HEK293 (cell line): ENCODE data around the gene LETM1.
A peak's percentile ranks its signal among the peaks of the same experiment; 100 is the strongest.

Experiments used
- CTCF ChIA-PET: fragments of 350-600 bp; formaldehyde crosslinking; extraction: SDS; loops from one replicate; lab custom pipeline; 2021; ENCODE audit warnings: antibody characterized with exemption; lab: Yijun Ruan, JAX
- POLR2A ChIA-PET: fragments of 300-600 bp; formaldehyde crosslinking; extraction: SDS; loops from one replicate; lab custom pipeline; 2020; ENCODE audit warnings: antibody characterized with exemption, inconsistent platforms; lab: Yijun Ruan, JAX
- H3K27ac ChIP-seq: fragments of 200-500 bp; sonication (Bioruptor generic); 2 replicates; pipeline ENCODE4 v1.5.1; 2014; ENCODE audit warnings: low read depth, low read length, control low read depth, inconsistent platforms; ENCODE audit errors: extremely low read depth
- H3K36me3 ChIP-seq, 2 experiments: fragments of 200-500 bp in 1 of 2; sonication (Bioruptor generic) in 1 of 2; 1 replicate in 1 of 2; 2 replicates in 1 of 2; pipeline ENCODE4 v1.5.1; 2014 to 2017; ENCODE audit warnings: inconsistent platforms in 2 of 2, low read length in 2 of 2; ENCODE audit not compliant: control insufficient read depth in 2 of 2, insufficient read depth in 1 of 2
- H3K4me1 ChIP-seq: fragments of 200-500 bp; sonication (Bioruptor generic); 2 replicates; pipeline ENCODE4 v1.5.1; 2014; ENCODE audit warnings: mild to moderate bottlenecking, low read length, inconsistent platforms; ENCODE audit not compliant: control insufficient read depth, insufficient read depth
- H3K4me3 ChIP-seq: 2 replicates; pipeline ENCODE4 v1.5.1; 2011; ENCODE audit warnings: low read depth, mild to moderate bottlenecking, control low read depth, low read length, moderate library complexity
- H3K9me3 ChIP-seq: fragments of 200-500 bp; sonication (Bioruptor generic); 2 replicates; pipeline ENCODE4 v1.5.1; 2014; ENCODE audit warnings: low read depth, low read length, inconsistent platforms; ENCODE audit not compliant: control insufficient read depth, insufficient read depth
- AEBP2 ChIP-seq: fragments of 450-650 bp; formaldehyde crosslinking; IDR thresholded peaks from 2 replicates; pipeline ENCODE4 v1.5.1; 2016; ENCODE audit warnings: missing biosample characterization, missing genetic modification characterization, borderline replicate concordance
- BCL11B ChIP-seq: fragments of 450-650 bp; formaldehyde crosslinking; IDR thresholded peaks from 2 replicates; pipeline ENCODE4 v1.5.1; 2016; ENCODE audit warnings: low read depth, missing biosample characterization, missing genetic modification characterization
- CTCF ChIP-seq: fragments of 450-650 bp; formaldehyde crosslinking; IDR thresholded peaks from 2 replicates; pipeline ENCODE4 v1.5.1; 2016; ENCODE audit warnings: missing biosample characterization, missing genetic modification characterization
- GLI4 ChIP-seq: fragments of 450-650 bp; formaldehyde crosslinking; IDR thresholded peaks from 2 replicates; pipeline ENCODE4 v1.5.1; 2016; ENCODE audit warnings: missing biosample characterization, missing genetic modification characterization
- GLIS2 ChIP-seq: fragments of 450-650 bp; formaldehyde crosslinking; IDR thresholded peaks from 2 replicates; pipeline ENCODE4 v1.5.1; 2016; ENCODE audit warnings: missing biosample characterization, missing genetic modification characterization
- HOXC10 ChIP-seq: sonication (generic); formaldehyde crosslinking; IDR thresholded peaks from 2 replicates; pipeline ENCODE4 v1.8.1; 2023; ENCODE audit warnings: mild to moderate bottlenecking, missing genetic modification reagents
- MEIS1 ChIP-seq: sonication (generic); formaldehyde crosslinking; IDR thresholded peaks from 2 replicates; pipeline ENCODE4 v1.8.1; 2022; ENCODE audit warnings: missing genetic modification reagents, mild to moderate bottlenecking, borderline replicate concordance
- PRDM1 ChIP-seq: fragments of 450-650 bp; formaldehyde crosslinking; IDR thresholded peaks from 2 replicates; pipeline ENCODE4; 2016; ENCODE audit warnings: missing biosample characterization, missing genetic modification characterization
- SCRT2 ChIP-seq: fragments of 450-650 bp; formaldehyde crosslinking; IDR thresholded peaks from 2 replicates; pipeline ENCODE4 v1.5.1; 2016; ENCODE audit warnings: missing biosample characterization, missing genetic modification characterization
- ZBTB11 ChIP-seq: fragments of 450-650 bp; formaldehyde crosslinking; conservative IDR thresholded peaks from 2 replicates; pipeline ENCODE4 v1.5.1; 2016; ENCODE audit warnings: low read depth, missing biosample characterization, missing genetic modification characterization
- ZBTB17 ChIP-seq: fragments of 450-650 bp; formaldehyde crosslinking; IDR thresholded peaks from 2 replicates; pipeline ENCODE4 v1.5.1; 2016; ENCODE audit warnings: missing biosample characterization, missing genetic modification characterization
- ZBTB44 ChIP-seq: fragments of 450-650 bp; IDR thresholded peaks from 2 replicates; pipeline ENCODE4 v1.5.1; 2018; ENCODE audit warnings: missing biosample characterization, mild to moderate bottlenecking, missing genetic modification characterization
- ZFP3 ChIP-seq: fragments of 450-650 bp; formaldehyde crosslinking; IDR thresholded peaks from 2 replicates; pipeline ENCODE4 v1.5.1; 2016; ENCODE audit warnings: low read depth, missing biosample characterization, missing genetic modification characterization
- ZIC2 ChIP-seq: fragments of 450-650 bp; formaldehyde crosslinking; IDR thresholded peaks from 2 replicates; pipeline ENCODE4 v1.5.1; 2016; ENCODE audit warnings: missing biosample characterization, missing genetic modification characterization
- ZNF2 ChIP-seq: fragments of 450-650 bp; formaldehyde crosslinking; IDR thresholded peaks from 2 replicates; pipeline ENCODE4 v1.5.1; 2016; ENCODE audit warnings: missing biosample characterization, missing genetic modification characterization
- ZNF221 ChIP-seq: fragments of 450-650 bp; formaldehyde crosslinking; IDR thresholded peaks from 2 replicates; pipeline ENCODE4 v1.5.1; 2017; ENCODE audit warnings: missing biosample characterization, missing genetic modification characterization, borderline replicate concordance
- ZNF223 ChIP-seq: fragments of 450-650 bp; formaldehyde crosslinking; IDR thresholded peaks from 2 replicates; pipeline ENCODE4 v1.5.1; 2016; ENCODE audit warnings: missing biosample characterization, missing genetic modification characterization
- ZNF335 ChIP-seq: fragments of 450-650 bp; formaldehyde crosslinking; conservative IDR thresholded peaks from 2 replicates; pipeline ENCODE4 v1.5.1; 2016; ENCODE audit warnings: missing biosample characterization, missing genetic modification characterization
- ZNF350 ChIP-seq: fragments of 450-650 bp; formaldehyde crosslinking; IDR thresholded peaks from 2 replicates; pipeline ENCODE4 v1.5.0; 2017; ENCODE audit warnings: missing biosample characterization, mild to moderate bottlenecking, missing genetic modification characterization
- ZNF416 ChIP-seq: fragments of 450-650 bp; formaldehyde crosslinking; IDR thresholded peaks from 2 replicates; pipeline ENCODE4 v1.5.1; 2016; ENCODE audit warnings: missing biosample characterization, missing genetic modification characterization
- ZNF600 ChIP-seq: fragments of 450-650 bp; formaldehyde crosslinking; IDR thresholded peaks from 2 replicates; pipeline ENCODE4 v1.5.1; 2016; ENCODE audit warnings: missing biosample characterization, missing genetic modification characterization
- ZNF654 ChIP-seq: fragments of 450-650 bp; formaldehyde crosslinking; IDR thresholded peaks from 2 replicates; pipeline ENCODE4 v1.5.1; 2016; ENCODE audit warnings: low read depth, missing biosample characterization, missing genetic modification characterization
- ZNF747 ChIP-seq: fragments of 450-650 bp; formaldehyde crosslinking; IDR thresholded peaks from 2 replicates; pipeline ENCODE4 v1.5.1; 2016; ENCODE audit warnings: missing biosample characterization, missing genetic modification characterization
- ZNF776 ChIP-seq: fragments of 450-650 bp; formaldehyde crosslinking; IDR thresholded peaks from 2 replicates; pipeline ENCODE4 v1.5.0; 2017; ENCODE audit warnings: missing biosample characterization, missing genetic modification characterization, borderline replicate concordance
- ZSCAN4 ChIP-seq: fragments of 450-650 bp; formaldehyde crosslinking; IDR thresholded peaks from 2 replicates; pipeline ENCODE4 v1.5.1; 2017; ENCODE audit warnings: missing biosample characterization, missing genetic modification characterization

Gene LETM1

GRCh38 chr4:1900087-1900433 is 44.1 kb upstream of the LETM1 start:
- 0 out of 2 replicates have a peak, but pooled peaks cover 3% of the 10 kb centered on the region for H3K4me1 ChIP-seq
- ChIA-PET CTCF (interaction anchor here (0.5 to 4.0 kb wide), 26 partner anchors 9 to 831 kb away, joined by 3 to 33 read pairs (median 4); no protein-coding TSS in a partner anchor), POLR2A (interaction anchor here (0.6 to 1.3 kb wide), 3 partner anchors 15 to 25 kb away, joined by 3 to 5 read pairs (median 5); no protein-coding TSS in a partner anchor)
- H3K4me3 ChIP-seq = no peak overlapping the region
- H3K9me3 ChIP-seq = no peaks in the 10 kb centered on the region
- H3K27ac ChIP-seq = no peak overlapping the region
- TF ChIP-seq AEBP2 (tag by site-specific recombination) (no peak), ZNF416 (tag by site-specific recombination) (no peak), ZNF747 (no peak), ZNF335 (no peak), MEIS1 (CRISPR knock-in tag) (no peak), ZNF350 (no peak), GLIS2 (tag by site-specific recombination) (no peak), ZBTB11 (tag by site-specific recombination) (no peak), ZFP3 (tag by site-specific recombination) (no peak), BCL11B (tag by site-specific recombination) (no peak), ZNF776 (tag by site-specific recombination) (no peak), ZBTB44 (tag by site-specific recombination) (no peak), ZSCAN4 (tag by site-specific recombination) (no peak), PRDM1 (tag by site-specific recombination) (no peak), ZNF223 (tag by site-specific recombination) (no peak)
- H3K36me3 ChIP-seq = peaks cover 0 to 62% of the 10 kb centered on the region in 2 experiments; a peak in 2 of 3 replicates

GRCh38 chr4:1899149-1900086 is 43.5 kb upstream of the LETM1 start:
- CTCF ChIA-PET = interaction anchor here (0.5 to 4.0 kb wide), 30 partner anchors 9 to 1119 kb away, joined by 3 to 33 read pairs (median 4); no protein-coding TSS in a partner anchor
- Histone ChIP-seq H3K36me3 (peaks cover 0 to 58% of the 10 kb centered on the region in 2 experiments; a peak in 2 of 3 replicates), H3K9me3 (no peaks in the 10 kb centered on the region), H3K27ac (no peak overlapping the region), H3K4me1 (0 out of 2 replicates have a peak, but pooled peaks cover 3% of the 10 kb centered on the region), H3K4me3 (no peak overlapping the region)
- POLR2A ChIA-PET = interaction anchor here (0.6 to 1.3 kb wide), 4 partner anchors 15 to 209 kb away, joined by 3 to 5 read pairs (median 4); no protein-coding TSS in a partner anchor
- TF ChIP-seq ZBTB17 (peak; percentile 35; the same call in 1 of the 2 replicates), ZIC2 (tag by site-specific recombination) (peak; percentile 73), ZNF654 (peak; percentile 57; the same call in 1 of the 2 replicates), SCRT2 (peak; percentile 92), ZNF600 (tag by site-specific recombination) (peak; percentile 88), CTCF (tag by site-specific recombination) (peak; percentile 64), ZNF2 (tag by site-specific recombination) (peak; percentile 70), ZNF221 (tag by site-specific recombination) (no peak), GLI4 (no peak), HOXC10 (CRISPR knock-in tag) (no peak)
